ENCODE results near the gene KIF25. TPM values are rescaled to one million over a fixed set of nuclear protein-coding genes. Genes with fewer than 3 reads are reported as not detected.
"Not testable (repeated sequence)": the region's sequence is repeated elsewhere in the genome, so short reads cannot be mapped to it uniquely, and the experiment has no call there.

KIF25 gene
- total RNA-seq, 2 donors from 2014 or later = not detected

DNA sequence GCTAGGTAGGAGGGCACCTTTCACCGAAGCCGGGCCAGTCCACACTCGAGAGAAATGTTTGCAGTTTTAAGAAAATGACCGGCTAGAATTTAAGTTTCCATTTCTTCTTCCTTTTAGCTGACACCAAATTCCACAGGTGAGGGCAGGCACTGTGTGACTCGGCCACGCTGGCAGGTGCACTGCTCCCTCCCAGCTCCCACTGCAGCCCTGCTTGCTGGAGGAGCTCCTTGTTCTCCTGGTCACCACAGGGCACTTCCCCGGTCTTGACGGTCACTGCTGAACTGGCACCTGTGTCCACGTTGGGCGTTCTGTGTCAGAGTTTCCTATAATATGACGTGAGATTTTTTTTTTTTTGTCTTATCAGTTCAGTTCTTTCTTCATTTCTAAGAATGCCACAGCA is 3.6 kb upstream of the KIF25 start:
- no peak overlapping the region for H3K27ac Mint-ChIP-seq
- no peak for DNase-seq (ENCODE audit: low spot score)

GRCh38 chr6:167995302-167995701 is 2.2 kb upstream of the KIF25 start:
- no peak overlapping the region for H3K27ac Mint-ChIP-seq
- no peak overlapping the region for H3K4me3 Mint-ChIP-seq
- DNase-seq (ENCODE audit: low spot score) (no peak), ATAC-seq (peak in 1 of 2 donors; percentile 6)
- H3K27me3 Mint-ChIP-seq = peaks cover 0 to 2% of the 10 kb centered on the region in 2 donors
- H3K4me1 Mint-ChIP-seq (ENCODE audit: low read depth in 2 of 2) = no peaks in the 10 kb centered on the region
- no peaks in the 10 kb centered on the region for H3K9me3 Mint-ChIP-seq
- H3K36me3 Mint-ChIP-seq = no peaks in the 10 kb centered on the region

More for the DNA sequence above, 3.6 kb upstream of the KIF25 start:
- no peaks in the 10 kb centered on the region for H3K4me1 Mint-ChIP-seq (ENCODE audit: low read depth in 2 of 2)
- H3K36me3 Mint-ChIP-seq = no peaks in the 10 kb centered on the region
- no peak overlapping the region for H3K4me3 Mint-ChIP-seq
- ATAC-seq = no peak
- no peaks in the 10 kb centered on the region for H3K9me3 Mint-ChIP-seq
- H3K27me3 Mint-ChIP-seq = peaks cover 0 to 2% of the 10 kb centered on the region in 2 donors

- Mint-ChIP-seq H3K4me3 (no peak overlapping the region), H3K36me3 (no peaks in the 10 kb centered on the region), H3K4me1 (ENCODE audit: low read depth in 2 of 2) (no peaks in the 10 kb centered on the region), H3K27me3 (peaks cover 0 to 2% of the 10 kb centered on the region in 2 donors), H3K27ac (no peak overlapping the region), H3K9me3 (no peaks in the 10 kb centered on the region)
- peak in 1 of 2 donors; percentile 15 for ATAC-seq
- no peak for DNase-seq (ENCODE audit: low spot score)
Measured at GRCh38 chr6:167995731-167996151, 1.7 kb upstream of the KIF25 start.

GRCh38 chr6:167996424-167997199 is 859 bp upstream of the KIF25 start:
- Mint-ChIP-seq H3K4me1 (ENCODE audit: low read depth in 2 of 2) (no peaks in the 10 kb centered on the region), H3K36me3 (no peaks in the 10 kb centered on the region), H3K27me3 (peaks cover 0 to 2% of the 10 kb centered on the region in 2 donors), H3K4me3 (no peak overlapping the region), H3K9me3 (no peaks in the 10 kb centered on the region), H3K27ac (no peak overlapping the region)
- ATAC-seq (no peak), DNase-seq (ENCODE audit: low spot score) (no peak)

- Mint-ChIP-seq H3K9me3 (no peaks in the 10 kb centered on the region), H3K4me3 (no peak overlapping the region), H3K36me3 (no peaks in the 10 kb centered on the region), H3K27me3 (peaks cover 0 to 2% of the 10 kb centered on the region in 2 donors), H3K4me1 (ENCODE audit: low read depth in 2 of 2) (no peaks in the 10 kb centered on the region), H3K27ac (no peak overlapping the region)
- no peak for DNase-seq (ENCODE audit: low spot score)
- no peak for ATAC-seq
Measured at GRCh38 chr6:167998215-167998614, 744 bp downstream of the KIF25 start.

- no peak for ATAC-seq
- Mint-ChIP-seq H3K27ac (no peak overlapping the region), H3K9me3 (no peaks in the 10 kb centered on the region), H3K4me3 (no peak overlapping the region), H3K4me1 (ENCODE audit: low read depth in 2 of 2) (peaks cover 0 to 5% of the 10 kb centered on the region in 2 donors), H3K27me3 (peaks cover 0 to 2% of the 10 kb centered on the region in 2 donors), H3K36me3 (no peaks in the 10 kb centered on the region)
- DNase-seq (ENCODE audit: low spot score) = no peak
Measured at GRCh38 chr6:168000198-168001028, 2.9 kb downstream of the KIF25 start.

DNA sequence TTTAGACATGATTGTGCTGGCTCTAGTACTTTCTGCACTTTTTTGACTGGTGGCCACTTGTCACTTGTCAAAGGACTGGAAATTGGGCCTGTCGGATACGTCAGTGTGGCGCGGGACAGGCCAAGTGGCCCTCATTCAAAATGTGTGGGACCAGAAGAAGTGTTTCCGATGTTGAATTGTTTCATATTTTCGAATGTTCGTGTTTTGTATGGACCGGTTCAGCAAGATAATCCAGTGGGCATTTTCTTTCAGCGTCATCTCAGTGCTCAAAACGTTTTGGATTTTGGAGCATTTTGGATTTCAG is 3.5 kb downstream of the KIF25 start:
- no peaks in the 10 kb centered on the region for H3K9me3 Mint-ChIP-seq
- DNase-seq (ENCODE audit: low spot score) (no peak), ATAC-seq (no peak)
- no peak overlapping the region for H3K4me3 Mint-ChIP-seq
- peaks cover 0 to 5% of the 10 kb centered on the region in 2 donors for H3K4me1 Mint-ChIP-seq (ENCODE audit: low read depth in 2 of 2)
- H3K36me3 Mint-ChIP-seq = no peaks in the 10 kb centered on the region
- peaks cover 0 to 2% of the 10 kb centered on the region in 2 donors for H3K27me3 Mint-ChIP-seq
- no peak overlapping the region for H3K27ac Mint-ChIP-seq

- not testable (repeated sequence) for H3K27ac Mint-ChIP-seq; DNase-seq (ENCODE audit: low spot score); H3K27me3 Mint-ChIP-seq; ATAC-seq; H3K4me1 Mint-ChIP-seq (ENCODE audit: low read depth in 2 of 2); H3K9me3 Mint-ChIP-seq; H3K36me3 Mint-ChIP-seq; H3K4me3 Mint-ChIP-seq
Measured at GRCh38 chr6:168001514-168001913, 4.0 kb downstream of the KIF25 start.

GRCh38 chr6:168002804-168003203 is 5.3 kb downstream of the KIF25 start:
- Mint-ChIP-seq H3K27ac (no peak overlapping the region), H3K9me3 (no peaks in the 10 kb centered on the region), H3K4me1 (ENCODE audit: low read depth in 2 of 2) (peaks cover 0 to 5% of the 10 kb centered on the region in 2 donors), H3K4me3 (no peak overlapping the region), H3K36me3 (no peaks in the 10 kb centered on the region), H3K27me3 (peaks cover 0 to under 1% of the 10 kb centered on the region in 2 donors)
- no peak for DNase-seq (ENCODE audit: low spot score)
- ATAC-seq = no peak

DNA sequence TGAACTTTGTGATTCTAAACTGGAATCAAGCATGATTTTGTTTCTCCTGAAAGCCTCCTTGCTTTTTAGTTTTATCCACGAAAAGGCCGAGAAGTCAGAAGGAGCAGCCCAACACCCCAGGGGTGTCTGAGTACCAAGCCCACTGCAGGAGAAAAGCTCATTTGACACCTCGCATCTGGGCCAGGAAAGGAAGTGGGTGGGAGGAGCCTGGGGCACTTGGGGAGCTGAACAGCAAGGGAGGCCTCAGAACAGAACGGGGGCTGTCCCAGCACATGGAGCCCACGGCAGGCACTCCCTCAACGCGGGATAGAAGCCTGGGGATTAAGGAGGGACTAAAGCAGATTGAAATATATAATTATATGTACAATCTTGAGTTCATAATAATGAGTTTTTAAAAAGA is 6.6 kb downstream of the KIF25 start:
- Mint-ChIP-seq H3K27ac (no peak overlapping the region), H3K4me1 (ENCODE audit: low read depth in 2 of 2) (peaks cover 0 to 5% of the 10 kb centered on the region in 2 donors), H3K36me3 (no peaks in the 10 kb centered on the region), H3K27me3 (no peaks in the 10 kb centered on the region), H3K9me3 (no peaks in the 10 kb centered on the region), H3K4me3 (no peak overlapping the region)
- no peak for DNase-seq (ENCODE audit: low spot score)
- ATAC-seq = no peak

DNA sequence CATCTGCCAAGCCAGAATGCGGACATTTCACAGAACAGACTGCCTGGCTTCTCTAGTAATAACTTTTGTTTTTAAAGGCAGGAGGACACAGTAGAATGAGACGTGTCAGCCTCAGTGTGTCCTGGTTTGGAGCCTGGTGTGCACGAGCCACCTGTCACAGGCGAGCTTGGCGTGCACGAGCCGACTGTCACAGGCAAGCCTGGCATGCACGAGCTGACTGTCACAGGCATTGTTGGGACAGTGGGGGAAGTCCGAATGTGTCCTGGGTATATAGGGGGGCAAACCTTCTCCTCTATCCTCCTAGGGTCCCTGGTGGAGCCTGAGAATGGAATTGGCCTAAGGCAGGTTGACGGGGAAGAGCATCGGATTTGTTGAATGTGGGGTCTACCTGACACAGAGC is 7.5 kb downstream of the KIF25 start:
- DNase-seq (ENCODE audit: low spot score) (no peak), ATAC-seq (peak in 1 of 2 donors; percentile 28)
- Mint-ChIP-seq H3K4me3 (no peak overlapping the region), H3K27ac (no peak overlapping the region), H3K4me1 (ENCODE audit: low read depth in 2 of 2) (peaks cover 0 to 5% of the 10 kb centered on the region in 2 donors), H3K9me3 (no peaks in the 10 kb centered on the region), H3K27me3 (no peaks in the 10 kb centered on the region), H3K36me3 (peaks cover 5% of the 10 kb centered on the region)

- Mint-ChIP-seq H3K27ac (no peak overlapping the region), H3K4me3 (no peak overlapping the region), H3K27me3 (no peaks in the 10 kb centered on the region), H3K9me3 (peaks cover 2% of the 10 kb centered on the region), H3K36me3 (peaks cover 6% of the 10 kb centered on the region), H3K4me1 (ENCODE audit: low read depth in 2 of 2) (peaks cover 0 to 5% of the 10 kb centered on the region in 2 donors)
- ATAC-seq = no peak
- no peak for DNase-seq (ENCODE audit: low spot score)
Measured at GRCh38 chr6:168005796-168006195, 8.3 kb downstream of the KIF25 start.

DNA sequence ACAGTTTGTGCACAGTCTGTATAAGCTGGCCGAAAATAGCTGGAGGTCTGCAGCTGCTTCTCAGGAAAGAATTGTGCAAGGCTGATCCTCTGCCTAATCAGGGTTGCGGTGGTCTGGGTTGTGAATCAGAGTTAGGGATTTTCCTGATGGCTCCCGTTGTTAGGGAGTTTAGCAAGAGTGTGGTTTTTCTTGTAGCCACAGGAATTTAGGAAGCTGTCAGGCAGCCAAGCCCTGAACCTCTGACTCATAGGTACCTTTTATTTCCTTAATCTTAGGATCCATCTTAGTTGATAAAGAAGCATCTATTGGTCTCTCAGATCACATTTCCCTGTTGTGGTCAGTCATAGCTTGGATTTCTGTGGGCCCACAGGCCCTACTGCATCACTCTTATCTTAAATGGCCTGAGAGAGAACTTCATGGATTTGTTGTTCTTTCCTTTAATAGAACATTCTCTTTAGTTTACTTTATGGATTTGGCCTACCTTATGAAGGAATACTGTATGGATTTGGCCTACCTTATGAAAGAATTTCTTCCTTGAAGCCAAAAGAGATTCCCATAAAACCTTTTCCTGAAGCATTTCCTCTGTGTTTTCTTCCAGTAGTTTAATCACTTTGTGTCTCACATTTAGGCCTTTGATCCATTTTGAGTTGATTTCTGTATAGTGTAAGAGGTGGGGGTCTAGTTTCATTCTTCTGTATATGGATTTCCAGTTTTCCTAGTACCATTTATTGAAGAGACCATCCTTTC is 10.3 kb downstream of the KIF25 start:
- Mint-ChIP-seq H3K4me1 (ENCODE audit: low read depth in 2 of 2) (peaks cover 0 to 5% of the 10 kb centered on the region in 2 donors), H3K4me3 (no peak overlapping the region), H3K36me3 (peaks cover 19% of the 10 kb centered on the region), H3K27ac (no peak overlapping the region), H3K9me3 (peaks cover 9% of the 10 kb centered on the region), H3K27me3 (no peaks in the 10 kb centered on the region)
- ATAC-seq (no peak), DNase-seq (ENCODE audit: low spot score) (no peak)

DNA sequence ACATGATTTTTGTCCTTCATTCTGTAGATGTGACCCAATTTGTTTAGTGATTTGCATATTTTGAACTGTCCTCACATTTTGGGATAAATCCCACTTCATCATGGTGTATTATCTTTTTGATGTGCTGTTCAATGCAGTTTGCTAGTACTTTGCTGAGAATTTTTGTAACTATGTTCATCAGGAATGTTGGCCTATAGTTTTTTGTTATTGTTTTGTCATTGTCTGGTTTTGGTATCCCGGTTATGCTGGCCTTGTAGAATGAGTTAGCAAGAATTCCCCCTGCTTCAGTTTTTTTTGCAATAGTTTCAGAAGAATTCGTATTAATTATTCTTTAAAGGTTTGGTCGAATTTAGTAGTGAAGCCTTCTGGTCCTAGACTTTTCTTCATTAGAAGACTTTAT is 11.9 kb downstream of the KIF25 start:
- Mint-ChIP-seq H3K9me3 (peaks cover 9% of the 10 kb centered on the region), H3K27ac (no peak overlapping the region), H3K4me3 (no peak overlapping the region), H3K36me3 (peaks cover 19% of the 10 kb centered on the region), H3K4me1 (ENCODE audit: low read depth in 2 of 2) (peaks cover 0 to 3% of the 10 kb centered on the region in 2 donors), H3K27me3 (peaks cover 0 to 2% of the 10 kb centered on the region in 2 donors)
- ATAC-seq (no peak), DNase-seq (ENCODE audit: low spot score) (no peak)
